GM21515 (cell line): ENCODE data around the gene PRRT1B.

ENCODE experiments used
- ATAC-seq: cut with Tn5 transposase; IDR thresholded peaks from one replicate; pipeline ENCODE4 v1.9.1; 2021; ENCODE audit not compliant: unreplicated experiment

Gene PRRT1B

DNA sequence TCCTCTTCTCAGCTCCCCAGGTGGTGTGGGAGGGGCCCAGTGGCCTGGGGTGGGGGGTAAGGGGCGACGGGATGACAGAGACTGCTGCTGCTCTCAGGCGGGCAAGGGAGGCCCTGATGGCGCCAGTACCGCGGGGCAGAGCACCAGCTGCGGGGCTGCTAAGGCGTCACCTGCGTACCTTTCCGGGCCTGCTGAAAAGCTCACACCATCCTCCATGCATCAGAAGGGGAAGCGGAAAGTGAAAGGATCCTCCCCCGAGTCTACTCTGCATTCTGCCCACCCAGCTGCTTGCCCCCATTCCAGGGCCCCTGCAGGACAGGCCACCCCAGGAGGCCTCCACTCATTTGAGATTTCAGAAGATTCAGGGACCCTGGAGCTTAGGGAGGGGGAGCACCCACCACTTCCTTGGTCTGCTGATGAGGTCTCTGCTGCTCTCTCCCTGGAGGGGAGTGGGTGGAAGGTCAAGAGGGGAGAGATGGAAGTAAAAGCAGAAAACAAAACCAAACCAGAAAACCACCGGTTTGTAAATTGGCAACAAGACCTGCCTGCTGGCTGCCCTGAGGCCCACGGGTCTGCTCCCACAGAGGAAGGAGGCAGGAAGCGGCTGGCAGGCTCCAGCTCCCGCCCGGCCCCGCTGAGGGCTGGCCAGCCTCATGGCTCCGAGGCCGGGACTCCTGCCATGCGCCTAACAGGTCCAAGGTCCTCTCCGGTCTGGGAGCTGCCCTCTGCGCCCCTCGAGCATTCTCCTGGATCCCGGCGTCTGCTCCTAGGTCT, 33.6 kb downstream of the PRRT1B start:
- no peak for ATAC-seq

- ATAC-seq = no peak
These were observed 34.5 kb downstream of the PRRT1B start for GRCh38 chr9:131579789-131580211.

DNA sequence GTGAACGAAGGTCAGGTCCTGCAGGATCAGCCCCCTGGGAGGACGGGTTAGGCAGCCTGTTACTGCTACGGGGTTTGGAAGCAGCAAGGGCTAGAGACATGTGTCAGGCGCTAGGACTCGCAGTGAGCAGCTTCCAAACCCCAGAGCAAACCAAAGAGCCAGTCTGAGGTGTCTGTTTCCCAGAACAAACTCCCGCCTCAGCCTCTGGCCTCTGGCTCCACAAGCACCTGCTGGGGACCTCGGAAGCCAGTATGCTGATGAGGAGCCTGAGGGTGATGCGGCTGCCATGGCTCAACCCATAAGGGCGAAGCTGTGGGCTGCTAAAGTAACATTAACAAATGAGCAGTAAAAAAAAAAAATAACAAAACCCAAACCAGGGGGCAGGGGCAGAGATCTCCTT, 35.0 kb downstream of the PRRT1B start:
- ATAC-seq = no peak

- ATAC-seq = no peak
These were observed 36.7 kb downstream of the PRRT1B start for GRCh38 chr9:131582056-131582455.

GRCh38 chr9:131582466-131583336, 37.4 kb downstream of the PRRT1B start:
- ATAC-seq = no peak

DNA sequence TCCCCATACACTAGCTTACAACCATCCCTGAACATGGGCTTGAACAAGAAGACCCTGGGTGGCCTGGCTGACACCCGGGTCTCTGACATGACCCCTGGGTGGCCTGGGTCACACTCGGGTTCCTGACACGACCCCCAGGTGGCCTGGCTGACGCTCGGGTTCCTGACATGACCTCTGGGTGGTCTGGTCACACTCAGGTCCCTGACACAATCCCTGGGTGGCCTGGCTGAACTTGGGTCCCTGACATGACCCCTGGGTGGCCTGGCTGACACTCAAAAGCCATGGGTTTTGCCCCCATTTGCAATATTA, 38.0 kb downstream of the PRRT1B start:
- ATAC-seq = no peak

GRCh38 chr9:131583836-131584555, 38.7 kb downstream of the PRRT1B start:
- no peak for ATAC-seq

DNA sequence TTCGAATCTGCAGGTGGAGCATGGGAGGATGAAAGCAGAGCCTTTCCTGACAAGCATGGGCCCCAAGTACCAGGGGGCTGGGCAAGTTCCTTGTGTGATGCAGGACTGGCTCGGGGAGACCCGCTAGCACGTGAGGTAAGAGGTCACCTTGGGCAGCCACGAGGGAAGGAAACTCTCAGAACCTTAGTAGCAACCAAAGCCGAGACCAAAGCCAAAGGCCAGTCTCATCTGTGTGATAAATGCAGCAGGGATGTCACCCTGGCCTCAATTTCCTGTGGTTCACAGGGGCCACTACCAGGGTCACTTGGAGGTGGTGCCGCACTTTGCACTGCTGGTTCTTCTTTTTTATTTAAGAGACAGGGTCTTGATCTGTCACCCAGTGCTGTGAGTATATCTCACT, 39.5 kb downstream of the PRRT1B start:
- ATAC-seq = no peak

GRCh38 chr9:131585375-131585774, 40.1 kb downstream of the PRRT1B start:
- no peak for ATAC-seq

GRCh38 chr9:131587331-131587730, 42.0 kb downstream of the PRRT1B start:
- ATAC-seq = no peak

DNA sequence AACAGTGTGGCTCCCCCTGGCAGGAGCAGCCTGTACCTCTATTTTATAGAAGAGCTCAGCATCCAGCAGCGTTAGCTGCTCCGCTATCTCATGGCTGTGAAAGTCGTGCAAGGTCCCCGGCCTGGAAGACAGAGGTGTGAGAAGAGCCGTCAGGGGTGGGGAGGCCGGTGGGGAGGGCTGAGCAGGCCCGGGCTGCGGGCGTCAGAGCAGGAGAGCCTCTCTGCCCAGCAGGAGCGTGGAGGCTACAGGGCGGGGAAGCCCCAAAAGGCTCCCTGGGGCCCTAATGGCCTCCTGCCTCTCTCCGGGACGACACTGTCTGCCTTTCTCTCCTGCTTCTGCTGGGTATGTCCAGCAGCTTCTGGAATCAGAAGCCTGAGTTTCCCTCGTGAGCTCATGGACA, 42.6 kb downstream of the PRRT1B start:
- no peak for ATAC-seq

GRCh38 chr9:131588396-131588795, 43.1 kb downstream of the PRRT1B start:
- ATAC-seq = no peak

- ATAC-seq = no peak
These were observed 43.9 kb downstream of the PRRT1B start for GRCh38 chr9:131589124-131589711.

GRCh38 chr9:131589993-131590392, 44.7 kb downstream of the PRRT1B start:
- ATAC-seq = no peak

DNA sequence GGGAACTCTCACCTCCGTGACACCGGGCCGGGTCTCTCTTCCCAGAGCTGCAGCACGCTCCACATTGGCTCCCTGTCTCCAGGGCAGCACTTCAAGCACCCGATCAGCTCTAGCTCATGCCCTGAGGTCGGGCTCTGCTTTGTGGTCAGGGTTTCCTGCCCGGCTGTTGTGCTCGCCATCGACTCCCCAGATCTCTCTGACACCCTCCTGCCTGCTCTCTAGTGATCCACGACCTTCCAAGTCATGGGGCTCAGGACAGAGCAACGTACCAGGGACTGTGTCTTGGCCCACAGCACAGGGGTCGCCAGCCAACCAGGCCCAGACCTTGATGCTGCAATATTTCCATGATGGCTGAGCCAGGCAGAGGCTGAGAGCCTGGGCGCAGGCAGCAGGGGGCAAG, 45.1 kb downstream of the PRRT1B start:
- ATAC-seq = no peak

- no peak for ATAC-seq
These were observed 45.9 kb downstream of the PRRT1B start for GRCh38 chr9:131590907-131591844.

DNA sequence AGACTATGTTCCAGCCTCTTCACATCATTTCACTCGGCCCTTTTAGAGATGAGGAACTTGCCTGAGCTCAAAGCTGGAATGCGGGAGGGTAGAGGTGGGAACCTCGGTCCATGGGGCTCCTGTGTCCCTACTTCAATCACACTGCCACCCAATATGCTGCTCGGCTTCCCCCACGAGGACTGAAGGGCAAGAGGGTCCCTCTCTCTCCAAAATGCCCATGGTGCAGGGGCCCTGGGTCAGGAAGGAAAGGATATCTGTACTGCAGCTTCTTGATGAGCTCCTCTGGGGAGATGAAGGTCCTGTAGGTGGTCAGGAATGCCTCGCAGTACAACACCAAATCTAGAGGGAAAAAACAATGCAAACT, 46.5 kb downstream of the PRRT1B start:
- no peak for ATAC-seq

DNA sequence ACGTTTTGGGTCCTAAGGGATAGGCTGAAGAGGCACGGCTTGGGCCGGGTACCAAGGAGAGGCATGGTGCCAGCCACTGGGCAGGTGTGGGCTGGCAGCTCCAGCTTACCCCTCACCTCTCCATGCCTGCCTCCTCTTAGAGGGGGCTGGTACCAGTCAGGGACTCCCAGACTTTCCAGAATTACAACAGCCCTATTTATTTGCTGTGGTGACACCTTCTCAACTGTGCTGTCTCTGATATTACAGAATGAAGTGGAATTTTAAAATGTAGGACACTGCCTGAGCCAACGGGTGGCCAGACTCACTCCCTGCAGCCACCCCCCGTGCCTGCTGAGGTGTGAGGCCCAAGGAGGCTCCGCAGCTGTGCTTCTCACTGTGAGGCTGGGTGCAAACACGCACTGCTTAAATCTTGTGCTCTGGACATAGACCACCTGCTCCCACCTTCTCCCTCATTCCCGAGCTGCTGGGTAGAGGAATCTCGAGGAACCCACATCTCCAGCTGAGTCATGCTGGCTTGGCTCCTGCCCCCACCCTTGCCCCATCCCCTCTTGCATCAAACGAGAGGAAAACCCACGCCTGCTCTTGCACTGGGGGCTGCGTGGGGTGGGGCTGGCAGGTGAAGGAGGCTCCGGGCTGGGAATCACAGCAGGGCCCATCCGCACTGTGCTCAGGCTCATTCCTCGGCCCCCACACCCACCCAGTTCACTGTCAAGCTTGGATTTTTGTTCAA, 47.9 kb downstream of the PRRT1B start:
- no peak for ATAC-seq

- ATAC-seq = no peak
These were observed 48.8 kb downstream of the PRRT1B start for GRCh38 chr9:131593936-131594665.
